HepG2 (cell line): Measurements from ENCODE around the gene INSYN2B. TPM values are rescaled to one million over a fixed set of nuclear protein-coding genes. Genes with fewer than 3 reads are reported as not detected.

Experiments
- ATAC-seq: fragments of 200-7000 bp; cut with Tn5 transposase; 3 replicates; pipeline ENCODE4 v1.9.1; 2020; ENCODE audit warnings: mild to moderate bottlenecking, moderate library complexity
- BruUV-seq: library from RNA; stranded (reverse); fragments of 400-500 nt; replicated peaks from 2 replicates; lab custom pipeline; 2021; lab: Mats Ljungman, UMichigan
- CTCF ChIA-PET: fragments of 300-600 bp; formaldehyde crosslinking; extraction: SDS; loops from one replicate; lab custom pipeline; 2021; ENCODE audit warnings: low total read pairs, inconsistent platforms, low intra/inter-chr PET ratio; lab: Yijun Ruan, JAX
- POLR2A ChIA-PET: fragments of 350-600 bp; sonication (Branson Sonifier 250); formaldehyde crosslinking; loops from one replicate; lab custom pipeline; 2020; ENCODE audit warnings: antibody characterized with exemption, inconsistent platforms; lab: Yijun Ruan, JAX
- DNase-seq: peaks from one replicate; pipeline ENCODE4 v3.0.0-alpha.2; 2015; ENCODE audit warnings: low spot score
- FAIRE-seq: peaks from 3 replicates; lab custom pipeline; 2011; peaks lifted over from hg19 to GRCh38; lab: Jason Lieb, UNC
- H2AFZ ChIP-seq: one replicate; pipeline ENCODE4 v1.6.1; 2011; ENCODE audit warnings: low read length, inconsistent platforms
- H3K27ac ChIP-seq: fragments of 300-600 bp; 3 replicates; pipeline ENCODE4 v1.8.0; 2011; ENCODE audit warnings: mixed run types, mild to moderate bottlenecking, mixed read lengths, low read length, inconsistent platforms; ENCODE audit not compliant: insufficient read depth; ENCODE audit errors: extremely low read length
- H3K27me3 ChIP-seq, 2 experiments: fragments of 200-600 bp in 1 of 2; 2 replicates in 1 of 2; 3 replicates in 1 of 2; pipeline versions ENCODE4 v1.6.0 to v1.8.0; 2011; ENCODE audit warnings: low read length in 2 of 2, mild to moderate bottlenecking in 2 of 2, moderate library complexity in 2 of 2, inconsistent platforms in 1 of 2; ENCODE audit not compliant: insufficient read depth in 2 of 2, control insufficient read depth in 1 of 2
- H3K36me3 ChIP-seq, 2 experiments: fragments of 200-600 bp in 1 of 2; replicated peaks in 1 of 2; 2 replicates in 1 of 2; 3 replicates in 1 of 2; pipeline versions ENCODE4 v1.5.1 to v1.8.0; 2011; ENCODE audit warnings: low read length in 2 of 2, inconsistent platforms in 1 of 2; ENCODE audit not compliant: insufficient read depth in 2 of 2, control insufficient read depth in 1 of 2
- H3K4me1 ChIP-seq: 2 replicates; pipeline ENCODE4 v1.5.1; 2012; ENCODE audit warnings: low read length, inconsistent platforms; ENCODE audit not compliant: insufficient read depth
- H3K4me2 ChIP-seq: 2 replicates; pipeline ENCODE4 v1.6.0; 2011; ENCODE audit warnings: low read depth, low read length, inconsistent platforms
- H3K4me3 ChIP-seq, 3 experiments: fragments of 200-600 bp in 1 of 3; sonication (generic), shearing (Covaris generic) in 1 of 3; replicated peaks in 1 of 3; 2 replicates each; pipeline ENCODE4 v1.5.1; 2011 to 2016; ENCODE audit warnings: low read length in 3 of 3, inconsistent platforms in 2 of 3, low read depth in 2 of 3, mild to moderate bottlenecking in 2 of 3, control low read depth in 1 of 3, mixed read lengths in 1 of 3; ENCODE audit not compliant: insufficient read depth in 1 of 3
- H3K79me2 ChIP-seq: one replicate; pipeline ENCODE4 v1.6.1; 2011; ENCODE audit warnings: low read length, inconsistent platforms; ENCODE audit not compliant: insufficient read depth
- H3K9ac ChIP-seq: 2 replicates; pipeline ENCODE4 v1.6.0; 2011; ENCODE audit warnings: mild to moderate bottlenecking, low read depth, low read length, inconsistent platforms; ENCODE audit not compliant: insufficient read depth
- H3K9me3 ChIP-seq: 2 replicates; pipeline ENCODE4 v1.5.1; 2012; ENCODE audit warnings: mild to moderate bottlenecking, low read length
- H4K20me1 ChIP-seq: 2 replicates; pipeline ENCODE4 v1.6.0; 2011; ENCODE audit warnings: inconsistent platforms, mild to moderate bottlenecking, low read length, moderate library complexity; ENCODE audit not compliant: insufficient read depth
- DBP ChIP-seq: sonication (generic); formaldehyde crosslinking; IDR thresholded peaks from 2 replicates; pipeline ENCODE4 v1.4.0; 2020; ENCODE audit warnings: missing genetic modification reagents; ENCODE audit errors: not compliant biosample characterization
- DZIP1 ChIP-seq: sonication (generic); formaldehyde crosslinking; IDR thresholded peaks from 2 replicates; pipeline ENCODE4 v1.5.0; 2020; ENCODE audit warnings: mild to moderate bottlenecking, missing genetic modification reagents
- ELF1 ChIP-seq: sonication (generic); formaldehyde crosslinking; IDR thresholded peaks from 2 replicates; pipeline ENCODE4 v1.4.0; 2020; ENCODE audit warnings: missing genetic modification reagents
- GMEB2 ChIP-seq: IDR thresholded peaks from 2 replicates; pipeline ENCODE4 v1.6.1; 2016; ENCODE audit warnings: missing biosample characterization, missing genetic modification reagents, low read depth
- KDM6A ChIP-seq: IDR thresholded peaks from 2 replicates; pipeline ENCODE4 v1.6.1; 2016; ENCODE audit warnings: low read depth
- MLX ChIP-seq: IDR thresholded peaks from 2 replicates; pipeline ENCODE4 v1.6.1; 2016
- RORA ChIP-seq: sonication (generic); formaldehyde crosslinking; IDR thresholded peaks from 2 replicates; pipeline ENCODE4 v1.5.0; 2020; ENCODE audit warnings: mild to moderate bottlenecking, missing genetic modification reagents, moderate library complexity
- SALL2 ChIP-seq: sonication (generic); formaldehyde crosslinking; IDR thresholded peaks from 2 replicates; pipeline ENCODE4 v1.8.1; 2023; ENCODE audit warnings: mild to moderate bottlenecking, missing genetic modification reagents, inconsistent platforms
- SOX5 ChIP-seq: IDR thresholded peaks from 2 replicates; pipeline ENCODE4 v1.6.1; 2016; ENCODE audit warnings: borderline replicate concordance
- ZBTB7A ChIP-seq: sonication (generic); formaldehyde crosslinking; IDR thresholded peaks from 2 replicates; pipeline ENCODE4 v1.8.0; 2022; ENCODE audit warnings: mild to moderate bottlenecking, missing genetic modification reagents
- ZKSCAN5 ChIP-seq: sonication (generic); formaldehyde crosslinking; IDR thresholded peaks from 2 replicates; pipeline ENCODE4 v1.5.1; 2020; ENCODE audit warnings: mild to moderate bottlenecking, missing genetic modification reagents
- ZNF317 ChIP-seq: sonication (generic); formaldehyde crosslinking; IDR thresholded peaks from 2 replicates; pipeline ENCODE4 v1.5.0; 2020; ENCODE audit warnings: mild to moderate bottlenecking, missing genetic modification reagents
- ZNF432 ChIP-seq: sonication (generic); formaldehyde crosslinking; IDR thresholded peaks from 2 replicates; pipeline ENCODE4 v1.5.0; 2020; ENCODE audit warnings: missing genetic modification reagents, mild to moderate bottlenecking, borderline replicate concordance
- ZNF460 ChIP-seq: sonication (generic); formaldehyde crosslinking; IDR thresholded peaks from 2 replicates; pipeline ENCODE4 v1.5.1; 2020; ENCODE audit warnings: missing genetic modification reagents, mild to moderate bottlenecking, borderline replicate concordance
- ZNF691 ChIP-seq: sonication (generic); formaldehyde crosslinking; IDR thresholded peaks from 2 replicates; pipeline ENCODE4 v1.4.0; 2020; ENCODE audit warnings: missing genetic modification reagents, low read depth, mild to moderate bottlenecking, borderline replicate concordance
- ZNF782 ChIP-seq: sonication (generic); formaldehyde crosslinking; IDR thresholded peaks from 2 replicates; pipeline ENCODE4 v1.4.0; 2020; ENCODE audit warnings: missing genetic modification reagents, mild to moderate bottlenecking, borderline replicate concordance
- ZZZ3 ChIP-seq: sonication (generic); formaldehyde crosslinking; IDR thresholded peaks from 2 replicates; pipeline ENCODE4 v1.4.0; 2020; ENCODE audit warnings: missing genetic modification reagents, mild to moderate bottlenecking, borderline replicate concordance
- WGBS: methylation state at CpG from one replicate; pipeline ENCODE4 v1.1.6; 2017; ENCODE audit warnings: low lambda C conversion rate; 5-methylcytosine and 5-hydroxymethylcytosine counted together
- in situ Hi-C: cut with HindIII; loops from 2 replicates; pipeline ENCODE4 v1.10.0; 2017; ENCODE audit warnings: low pct_unique_long_range_greater_than_20kb; ENCODE audit not compliant: extremely low pct_ligation_motif_present
- intact Hi-C: fragments of 100-400 bp; cut with micrococcal nuclease; formaldehyde crosslinking; loops from one replicate; pipeline ENCODE4 v1.10.0; 2022; ENCODE audit not compliant: unreplicated experiment
- polyA plus RNA-seq, 8 experiments: library from polyadenylated mRNA; depleted of rRNA in 3 of 8; stranded (reverse) in 7 of 8; unstranded in 1 of 8; fragments of >200 nt; fragmentation: Illumina TruSeq in 4 of 8; extraction: Trizol in 4 of 8; gene quantifications; 2 replicates each; pipeline versions ENCODE4 v1.2.1 to v1.2.3, GENCODE V29; 2011 to 2016; ENCODE audit warnings: low read depth in 4 of 8, missing spikeins in 1 of 8, mixed read lengths in 1 of 8; ENCODE audit not compliant: insufficient read depth in 1 of 8
- total RNA-seq, 5 experiments: library from RNA; depleted of rRNA; stranded (reverse); fragments of >200 nt; fragmentation: Illumina TruSeq; extraction: Trizol; gene quantifications; 2 replicates each; pipeline ENCODE4 v1.2.3, GENCODE V29; 2016; ENCODE audit warnings: low read depth in 1 of 5

INSYN2B gene
- total and polyA plus RNA-seq, 2 of the 13 experiments (the other 11 are each of a cell fraction or from before 2014, with no cell fraction given): not detected

GRCh38 chr5:170011751-170012150 lies 31.5 kb upstream of the INSYN2B start:
- 0% methylated on average over 2 of the region's 2 CpGs for WGBS
- TF ChIP-seq RORA (CRISPR knock-in tag): no peak
- TF ChIP-seq ZNF691: no peak
- TF ChIP-seq ZKSCAN5 (CRISPR knock-in tag): no peak
- no peak for TF ChIP-seq ZZZ3 (CRISPR knock-in tag)
- no peak for TF ChIP-seq KDM6A (CRISPR knock-in tag)
- no peak for TF ChIP-seq DZIP1 (CRISPR knock-in tag)
- TF ChIP-seq ZNF460 (CRISPR knock-in tag): no peak
- TF ChIP-seq ELF1 (CRISPR knock-in tag): no peak
- TF ChIP-seq MLX (CRISPR knock-in tag): no peak
- TF ChIP-seq ZNF432: no peak
- TF ChIP-seq ZBTB7A (CRISPR knock-in tag): no peak
- TF ChIP-seq GMEB2 (CRISPR knock-in tag): no peak
- no peak for TF ChIP-seq SALL2 (CRISPR knock-in tag)
- no peak for TF ChIP-seq DBP (CRISPR knock-in tag)
- no peak for TF ChIP-seq SOX5 (CRISPR knock-in tag)
- no peak for TF ChIP-seq ZNF317 (CRISPR knock-in tag)
- TF ChIP-seq ZNF782 (CRISPR knock-in tag): no peak

More at GRCh38 chr5:170011751-170012150, 31.5 kb upstream of the INSYN2B start:
- FAIRE-seq (no peak), ATAC-seq (no peak), DNase-seq (no peak)
- H3K4me3 ChIP-seq: no peak overlapping the region
- POLR2A ChIA-PET: no interaction called here
- H4K20me1 ChIP-seq: no peaks in the 10 kb centered on the region
- no peak overlapping the region for H3K4me2 ChIP-seq
- no peak overlapping the region for H3K27ac ChIP-seq
- H2AFZ ChIP-seq: no peak overlapping the region
- CTCF ChIA-PET: no interaction called here
- intact Hi-C loops (no loop called here), in situ Hi-C loops (no loop called here)
- no peaks in the 10 kb centered on the region for H3K36me3 ChIP-seq
- no peaks in the 10 kb centered on the region for H3K79me2 ChIP-seq
- no peak overlapping the region for H3K9ac ChIP-seq
- no peaks in the 10 kb centered on the region for H3K4me1 ChIP-seq
- no peaks in the 10 kb centered on the region for H3K9me3 ChIP-seq
- BruUV-seq: no TSS peak
- H3K27me3 ChIP-seq: peaks cover 0 to 10% of the 10 kb centered on the region in 2 experiments; a peak in 3 of 5 replicates
